ENCODE results near the gene DCAF5. TPM values are rescaled to one million over a fixed set of nuclear protein-coding genes. Genes with fewer than 3 reads are reported as not detected.

The DCAF5 gene
- total and polyA plus RNA-seq, 2 of the 8 experiments (the other 6 are each of a cell fraction or from before 2014, with no cell fraction given) = 24.3 to 31.0 TPM

- TF ChIP-seq PHF8 (conservative IDR thresholded peaks at IDR 0.05; ENCODE audit: low read depth, low read length) (no peak), POU5F1 (IDR thresholded peaks at IDR 0.05; ENCODE audit: low read depth, low read length) (no peak), BRCA1 (IDR thresholded peaks at IDR 0.05; ENCODE audit: low read depth, low read length) (no peak)
- Histone ChIP-seq H3K23me2 (ENCODE audit: low read depth, low read length) (no peaks in the 10 kb centered on the region), H4K8ac (ENCODE audit: extremely low read depth, insufficient read depth, low read length) (no peak overlapping the region), H3K23ac (ENCODE audit: insufficient read length) (no peak overlapping the region), H2BK12ac (ENCODE audit: low read depth, low read length) (no peak overlapping the region), H3K27ac (ENCODE audit: low read depth, low read length) (no peak overlapping the region), H3K56ac (replicated peaks; ENCODE audit: insufficient read length, low read depth, low read length) (no peak overlapping the region), H3K14ac (ENCODE audit: insufficient read length) (no peak overlapping the region), H4K5ac (ENCODE audit: insufficient read length, low read depth, low read length) (no peak overlapping the region), H3K9ac (replicated peaks in 1 of 4; ENCODE audit: extremely low read depth in 1 of 4, low read depth in 3 of 4, low read length in 3 of 4) (no peak overlapping the region), H2BK20ac (ENCODE audit: low read length) (no peak overlapping the region), H2BK120ac (replicated peaks; ENCODE audit: low read depth, low read length) (no peak overlapping the region), H3K79me1 (ENCODE audit: low read depth, low read length) (no peaks in the 10 kb centered on the region), H3K4me3 (ENCODE audit: extremely low read depth in 1 of 4, insufficient read depth in 2 of 4, low read depth in 3 of 4, low read length in 4 of 4) (no peak overlapping the region), H3K4ac (replicated peaks; ENCODE audit: insufficient read length, low read depth, low read length) (no peak overlapping the region), H3K27me3 (replicated peaks in 1 of 4; ENCODE audit: control insufficient read depth in 3 of 4, extremely low read depth in 1 of 4, insufficient read depth in 3 of 4, low read length in 3 of 4) (no peaks in the 10 kb centered on the region), H4K20me1 (replicated peaks in 1 of 2; ENCODE audit: control insufficient read depth in 1 of 2, insufficient read depth in 2 of 2, low read length in 2 of 2) (no peaks in the 10 kb centered on the region), H4K91ac (replicated peaks; ENCODE audit: insufficient read length, low read length) (no peak overlapping the region), H2BK5ac (ENCODE audit: low read depth, low read length) (no peak overlapping the region), H3K4me1 (replicated peaks in 1 of 4; ENCODE audit: control insufficient read depth in 3 of 4, insufficient read depth in 4 of 4, low read length in 3 of 4) (no peaks in the 10 kb centered on the region), H3K36me3 (ENCODE audit: control insufficient read depth in 2 of 4, insufficient read depth in 4 of 4, low read length in 3 of 4) (peaks cover 0 to 4% (median 2%) of the 10 kb centered on the region in 4 experiments; a peak in 3 of 8 replicates), H2AK5ac (ENCODE audit: low read depth, low read length) (no peak overlapping the region), H3K9me3 (ENCODE audit: insufficient read depth in 2 of 2, low read depth in 1 of 2, low read length in 1 of 2) (no peaks in the 10 kb centered on the region), H3K4me2 (ENCODE audit: insufficient read depth in 1 of 2, low read depth in 2 of 2, low read length in 2 of 2) (no peak overlapping the region), H3K79me2 (ENCODE audit: control insufficient read depth in 1 of 2, insufficient read depth in 2 of 2, low read length in 2 of 2) (no peaks in the 10 kb centered on the region), H2BK15ac (ENCODE audit: low read length) (no peak overlapping the region), H3K18ac (ENCODE audit: extremely low read depth, low read length) (no peak overlapping the region), H2AFZ (ENCODE audit: low read length) (no peak overlapping the region)
- CTCF ChIA-PET (ENCODE audit: partially characterized antibody) = interaction anchor here (0.7 to 6.2 kb wide), 30 partner anchors 8 to 244 kb away, joined by 3 to 71 read pairs (median 7); no protein-coding TSS in a partner anchor
- POLR2A ChIA-PET (ENCODE audit: partially characterized antibody) = interaction anchor here (1.2 kb wide), 1 partner anchor 244 kb away, joined by 3 read pairs; no protein-coding TSS in a partner anchor
- FAIRE-seq (no peak), DNase-seq (ENCODE audit: low read depth in 1 of 2, low spot score in 2 of 2) (no peak)
- WGBS, 2 experiments (ENCODE audit: extremely low coverage in 1 of 2, insufficient coverage in 1 of 2, insufficient read length in 1 of 2, insufficient replicate concordance in 2 of 2, low coverage in 1 of 2, low lambda C conversion rate in 2 of 2, missing lambda C conversion rate in 1 of 2) = 95% methylated on average over 3 of the region's 3 CpGs; no CpG with 5 or more reads in 1 of the 2 experiments
Measured at GRCh38 chr14:69108358-69108757, 44.6 kb downstream of the DCAF5 start.
